IPS DF 19.7 (cell line): ENCODE results near the gene LIN28A.
"Not testable (repeated sequence)": the region's sequence is repeated elsewhere in the genome, so short reads cannot be mapped to it uniquely, and the experiment has no call there.

ENCODE experiments used
- DNase-seq: peaks from one replicate; pipeline ENCODE4 v3.0.0-alpha.2; 2013; ENCODE audit warnings: low read depth, low spot score

LIN28A gene, protein sequence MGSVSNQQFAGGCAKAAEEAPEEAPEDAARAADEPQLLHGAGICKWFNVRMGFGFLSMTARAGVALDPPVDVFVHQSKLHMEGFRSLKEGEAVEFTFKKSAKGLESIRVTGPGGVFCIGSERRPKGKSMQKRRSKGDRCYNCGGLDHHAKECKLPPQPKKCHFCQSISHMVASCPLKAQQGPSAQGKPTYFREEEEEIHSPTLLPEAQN

DNA sequence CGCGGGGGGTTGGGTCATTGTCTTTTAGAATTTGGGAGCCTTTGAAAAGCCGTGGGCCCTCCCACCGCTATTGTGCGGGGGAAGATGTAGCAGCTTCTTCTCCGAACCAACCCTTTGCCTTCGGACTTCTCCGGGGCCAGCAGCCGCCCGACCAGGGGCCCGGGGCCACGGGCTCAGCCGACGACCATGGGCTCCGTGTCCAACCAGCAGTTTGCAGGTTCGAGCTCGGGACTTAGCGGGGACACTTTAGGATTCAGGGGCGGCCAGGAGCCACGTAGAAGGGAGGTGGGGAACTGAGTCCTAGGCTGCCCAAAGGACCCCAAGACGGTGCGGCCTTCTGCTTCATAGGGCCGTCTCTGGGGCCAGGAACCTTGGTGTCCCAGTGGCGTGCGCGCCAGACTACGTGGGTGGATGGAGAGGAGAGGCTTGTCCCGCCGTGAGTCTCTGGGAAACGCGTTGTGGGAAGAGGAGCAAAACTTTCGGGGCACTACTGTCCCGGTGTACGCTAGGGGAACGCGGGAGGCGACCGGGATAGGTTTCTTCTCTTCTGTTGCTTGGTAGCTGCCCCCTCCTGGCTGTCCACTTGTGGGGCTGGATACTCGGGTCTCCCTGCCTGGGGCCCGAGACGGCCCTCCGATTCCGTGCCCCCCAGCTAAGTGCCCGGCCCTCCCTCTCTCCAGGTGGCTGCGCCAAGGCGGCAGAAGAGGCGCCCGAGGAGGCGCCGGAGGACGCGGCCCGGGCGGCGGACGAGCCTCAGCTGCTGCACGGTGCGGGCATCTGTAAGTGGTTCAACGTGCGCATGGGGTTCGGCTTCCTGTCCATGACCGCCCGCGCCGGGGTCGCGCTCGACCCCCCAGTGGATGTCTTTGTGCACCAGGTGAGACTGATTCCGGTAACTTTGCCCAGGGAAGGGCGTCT, at the start of gene LIN28A:
TSS of gene LIN28A (plus strand) at position 112 of the 918 bp plus-strand sequence. CDS start at position 187, 75 bp downstream.
- no peak for DNase-seq

DNA sequence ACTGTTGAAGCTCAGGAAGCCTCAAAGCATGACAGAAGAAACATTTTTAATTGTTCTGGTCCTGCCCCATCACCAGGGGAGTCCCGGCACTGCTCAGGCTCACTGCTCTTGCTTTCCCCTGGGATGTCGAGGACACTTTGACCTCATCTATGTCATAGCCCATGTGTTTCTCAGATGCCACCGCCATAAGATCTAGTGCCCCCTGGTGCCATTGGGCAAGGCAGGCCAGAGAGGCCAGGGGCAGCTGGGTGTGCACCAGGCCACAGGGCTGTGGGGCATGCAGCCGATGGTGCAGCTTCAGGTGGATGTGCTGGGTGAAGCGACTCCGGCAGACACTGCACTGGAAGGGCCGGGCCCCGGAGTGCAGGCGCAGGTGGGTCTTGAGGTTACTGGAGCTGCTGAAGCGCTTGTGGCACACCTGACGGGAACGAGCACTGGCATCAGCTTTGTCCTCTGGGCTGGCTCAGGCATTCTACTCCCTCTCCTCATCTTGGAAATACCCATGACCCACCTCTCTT, 49.0 kb upstream of the LIN28A start:
- DNase-seq = no peak

DNA sequence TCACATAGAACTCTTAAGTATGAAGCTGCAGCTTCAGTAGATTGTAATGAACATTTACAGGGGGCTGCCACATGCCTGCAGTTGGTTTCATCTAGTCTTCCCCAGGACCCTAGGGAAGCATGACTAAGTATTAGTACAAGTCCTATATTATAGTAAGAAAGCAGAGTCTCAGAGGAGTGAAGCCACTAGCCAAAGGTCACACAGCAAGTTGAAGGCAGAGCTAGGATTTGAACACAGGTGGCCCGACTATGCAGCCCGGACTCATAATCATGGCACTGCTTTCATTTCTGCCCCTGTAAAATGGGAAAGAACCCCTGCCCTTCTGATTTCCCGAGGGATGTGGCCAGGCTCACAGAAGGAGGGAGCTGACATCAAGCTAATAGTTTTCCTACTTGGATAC, 48.3 kb upstream of the LIN28A start:
- DNase-seq = no peak

DNA sequence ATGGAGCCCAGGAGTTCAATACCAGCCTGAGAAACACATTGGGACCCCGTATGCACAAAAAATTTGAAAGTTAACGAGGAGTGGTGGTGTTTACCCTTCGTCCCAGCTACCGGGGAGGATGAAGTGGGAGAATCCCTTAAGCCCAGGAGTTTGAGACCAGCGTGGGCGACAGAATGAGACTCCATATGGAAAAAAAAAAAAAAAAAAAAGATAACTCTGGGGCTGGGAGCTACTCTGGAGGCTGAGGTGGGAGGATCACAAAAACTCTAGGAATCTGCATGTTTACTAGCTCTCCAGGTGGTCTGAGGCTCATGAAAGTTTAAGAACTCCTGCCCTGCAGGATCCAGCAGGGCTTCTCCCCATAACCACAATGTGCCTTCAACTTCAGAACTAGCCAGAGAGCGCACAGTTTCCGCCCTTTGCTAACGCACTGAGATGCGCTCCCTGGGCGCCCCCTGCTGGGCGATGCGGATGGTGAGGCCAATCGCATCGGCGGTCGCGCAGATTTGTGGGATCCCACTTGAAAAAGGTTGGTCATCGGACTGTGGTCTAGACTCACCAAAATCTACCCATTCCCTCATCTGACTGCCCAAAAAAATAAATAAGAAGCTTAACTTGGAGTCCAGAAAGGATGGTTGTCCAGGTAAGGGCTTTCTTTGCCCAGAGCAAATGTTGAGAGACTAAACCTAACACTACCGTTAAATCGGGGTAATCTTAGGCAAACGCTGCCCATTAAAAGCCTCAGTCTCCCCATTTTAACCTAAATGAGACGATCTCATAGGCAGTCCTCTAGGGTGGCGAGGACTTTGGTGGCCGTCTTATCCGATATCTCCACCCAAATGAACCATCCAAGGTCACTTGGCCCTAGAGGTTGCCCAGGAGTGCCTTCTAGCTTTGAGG, 46.8 kb upstream of the LIN28A start:
- DNase-seq = peak; percentile 64

DNA sequence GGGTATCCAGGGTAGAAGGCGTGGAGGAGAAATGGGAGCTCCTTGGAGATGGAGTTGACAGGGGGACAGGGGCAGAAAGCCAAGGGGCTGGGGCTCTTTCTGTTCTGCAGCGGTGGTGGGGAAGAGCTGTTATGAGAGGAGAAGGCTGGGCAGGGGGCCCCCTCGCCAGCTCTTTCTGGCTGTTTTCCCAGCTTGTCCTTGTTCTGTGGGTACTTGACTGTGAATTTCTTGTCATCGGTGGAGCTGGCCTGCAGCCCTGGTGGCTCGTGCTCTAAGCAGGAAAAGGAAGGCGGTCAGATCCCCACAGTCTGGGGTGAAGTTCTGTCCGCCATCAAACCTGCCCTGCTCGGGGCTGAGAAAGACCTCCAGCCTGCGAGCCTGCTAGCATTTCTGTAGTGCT, 45.7 kb upstream of the LIN28A start:
- DNase-seq = no peak

GRCh38 chr1:26367441-26367840, 43.2 kb upstream of the LIN28A start:
- no peak for DNase-seq

GRCh38 chr1:26368006-26368405, 42.6 kb upstream of the LIN28A start:
- no peak for DNase-seq

DNA sequence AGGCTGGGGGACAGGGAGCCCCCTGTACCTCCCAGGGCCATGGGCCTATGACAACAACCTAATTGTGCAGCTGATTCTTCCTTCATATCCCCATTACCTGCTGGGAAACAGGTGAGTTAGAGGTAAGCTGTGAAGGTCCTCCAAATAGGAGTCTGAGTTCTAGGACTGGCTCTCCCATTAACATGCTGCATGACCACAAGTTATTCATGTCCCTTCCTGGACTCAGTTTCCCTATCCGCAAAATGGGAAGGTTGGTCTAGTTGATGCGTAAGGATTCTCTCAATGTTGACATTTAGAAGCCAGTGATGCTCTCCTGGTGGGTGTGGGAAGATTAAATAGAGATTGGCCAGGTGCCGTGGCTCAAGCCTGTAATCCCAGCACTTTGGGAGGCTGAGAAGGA, 42.1 kb upstream of the LIN28A start:
- DNase-seq = no peak

GRCh38 chr1:26370591-26371382, 39.8 kb upstream of the LIN28A start:
- DNase-seq = no peak

DNA sequence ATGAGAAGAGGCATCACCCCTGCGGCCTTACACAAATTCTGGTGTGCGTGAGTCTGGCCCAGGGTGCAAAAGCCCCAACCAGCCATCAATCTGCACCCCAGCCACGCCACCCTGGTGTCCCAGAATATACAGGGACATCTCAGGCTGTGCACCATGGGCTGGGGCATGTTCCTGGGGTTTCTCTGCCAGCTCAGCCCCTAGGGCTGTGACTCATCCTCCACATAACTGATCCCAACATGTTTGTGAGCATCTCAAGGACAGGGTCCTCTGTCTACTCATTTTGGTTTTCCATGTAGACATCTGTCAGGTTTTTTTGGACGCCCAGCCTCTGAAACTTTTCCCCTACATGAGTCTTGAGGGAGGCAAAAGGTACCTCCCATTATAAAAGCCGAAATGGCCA, 38.6 kb upstream of the LIN28A start:
- no peak for DNase-seq

- not testable (repeated sequence) for DNase-seq
These were observed 38.0 kb upstream of the LIN28A start, which contains the start of gene ZNF683 for GRCh38 chr1:26372611-26373010. Gene ZNF683 (minus strand): TSS chr1:26372750. CDS start chr1:26368571, 4,179 bp downstream.

DNA sequence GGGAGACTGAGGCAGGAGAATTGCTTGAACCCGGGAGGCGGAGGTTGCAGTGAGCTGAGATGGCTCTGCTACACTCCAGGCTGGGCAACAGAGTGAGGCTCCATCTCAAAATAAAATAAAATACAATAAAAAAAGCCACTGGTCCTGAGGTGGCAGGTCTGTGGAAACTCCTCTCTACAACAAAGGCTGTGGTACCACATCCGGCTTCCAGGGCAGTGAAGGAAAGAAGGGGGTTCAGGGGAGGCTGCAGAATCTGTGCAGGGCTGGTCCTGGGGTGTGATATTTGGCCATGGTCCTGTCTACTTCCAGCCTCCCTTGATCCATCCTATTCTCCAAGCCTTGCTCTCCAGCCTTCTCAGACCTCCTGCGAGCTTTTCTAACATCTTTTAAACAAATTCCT, 37.3 kb upstream of the LIN28A start:
- no peak for DNase-seq

DNA sequence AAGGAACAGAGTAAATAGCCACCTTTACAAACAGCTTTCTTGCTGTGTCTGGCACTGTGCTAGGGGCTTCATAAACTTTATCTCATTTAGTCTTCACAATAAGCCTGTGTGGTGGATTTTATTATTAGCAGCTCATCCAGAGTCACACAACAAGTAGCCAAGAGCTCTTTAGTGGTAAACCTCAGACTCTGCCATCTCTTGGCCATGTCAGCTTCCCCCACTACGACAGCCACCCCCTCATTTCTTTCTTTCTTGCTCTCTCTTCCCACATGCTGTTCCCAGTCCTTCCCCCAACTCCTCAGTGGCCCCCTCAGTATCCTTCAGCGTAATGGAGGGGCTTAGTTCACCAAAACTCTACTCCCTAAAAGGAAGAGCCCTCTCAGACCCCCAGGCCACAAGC, 36.8 kb upstream of the LIN28A start:
- DNase-seq = no peak

GRCh38 chr1:26374361-26374760, 36.3 kb upstream of the LIN28A start:
- DNase-seq = not testable (repeated sequence)

DNA sequence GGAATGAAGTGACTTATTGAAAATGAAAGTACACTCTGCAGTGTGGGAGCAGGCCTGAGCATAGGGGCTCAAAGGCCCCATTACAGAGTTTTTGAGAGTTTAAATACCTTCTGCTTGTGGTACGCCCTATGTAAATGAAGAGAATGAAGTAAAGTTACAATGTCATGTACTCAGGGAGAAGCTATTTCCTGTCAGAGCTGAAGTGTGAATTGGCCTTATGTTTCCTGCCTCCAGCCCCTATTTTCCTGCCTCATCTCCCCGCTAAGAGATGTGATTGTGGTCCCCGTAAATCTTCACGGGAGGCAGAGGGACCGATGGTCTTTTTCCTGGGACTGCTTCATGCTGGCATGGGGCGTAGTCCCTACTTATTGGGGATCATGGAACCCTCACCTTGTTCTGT, 35.5 kb upstream of the LIN28A start:
- DNase-seq = no peak

DNA sequence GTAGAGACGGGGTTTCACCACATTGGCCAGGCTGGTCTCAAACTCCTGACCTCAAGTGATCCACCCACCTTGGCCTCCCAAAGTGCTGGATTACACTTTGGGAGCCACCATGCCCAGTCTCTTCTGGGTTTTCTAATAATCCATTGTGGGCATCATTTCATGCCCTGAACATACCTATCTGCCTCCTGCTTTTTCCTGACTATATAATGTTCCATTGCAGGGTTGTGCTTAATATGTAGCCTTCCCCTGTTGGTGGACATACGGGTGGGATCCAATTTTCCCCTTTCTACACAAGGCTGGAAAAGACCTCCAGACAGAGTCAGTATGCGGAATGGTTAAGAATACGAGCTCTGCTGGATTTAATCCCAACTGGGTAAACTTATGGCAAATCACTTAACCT, 34.6 kb upstream of the LIN28A start:
- DNase-seq = no peak

GRCh38 chr1:26378088-26378878, 32.3 kb upstream of the LIN28A start:
- DNase-seq = no peak

DNA sequence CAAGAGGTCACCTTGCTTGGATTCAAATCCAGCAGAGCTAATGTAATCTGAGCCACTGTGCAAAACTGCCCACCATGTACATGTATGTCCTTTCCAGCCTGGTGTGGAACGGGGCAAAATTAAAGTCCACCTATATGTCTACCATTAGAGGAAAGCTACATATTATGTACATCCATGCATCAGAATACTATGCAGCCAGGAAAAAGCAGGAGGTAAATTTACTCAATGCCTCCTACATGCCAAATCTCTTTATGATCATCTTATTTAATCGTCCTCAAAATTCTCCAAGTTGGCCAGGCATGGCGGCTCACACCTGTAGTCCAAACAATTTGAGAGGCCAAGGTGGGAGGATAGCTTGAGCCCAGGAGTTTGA, 31.8 kb upstream of the LIN28A start:
- no peak for DNase-seq

DNA sequence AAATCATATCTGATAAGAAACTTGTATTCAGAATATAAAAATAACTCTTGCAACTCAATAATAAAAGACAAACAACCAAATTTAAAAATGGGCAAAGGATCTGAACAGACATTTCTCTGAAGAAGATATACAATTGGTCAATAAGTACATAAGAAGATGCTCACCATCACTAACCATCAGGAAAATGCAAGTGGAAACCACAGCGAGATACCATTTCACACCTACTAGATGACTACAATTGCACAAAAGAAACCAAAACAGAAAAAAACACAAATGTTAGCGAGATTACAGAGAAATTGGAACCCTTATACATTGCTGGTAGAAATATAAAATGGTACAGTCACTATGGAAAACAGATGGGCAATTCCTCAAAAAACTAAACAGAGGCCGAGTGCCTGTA, 26.5 kb upstream of the LIN28A start:
- DNase-seq = no peak

DNA sequence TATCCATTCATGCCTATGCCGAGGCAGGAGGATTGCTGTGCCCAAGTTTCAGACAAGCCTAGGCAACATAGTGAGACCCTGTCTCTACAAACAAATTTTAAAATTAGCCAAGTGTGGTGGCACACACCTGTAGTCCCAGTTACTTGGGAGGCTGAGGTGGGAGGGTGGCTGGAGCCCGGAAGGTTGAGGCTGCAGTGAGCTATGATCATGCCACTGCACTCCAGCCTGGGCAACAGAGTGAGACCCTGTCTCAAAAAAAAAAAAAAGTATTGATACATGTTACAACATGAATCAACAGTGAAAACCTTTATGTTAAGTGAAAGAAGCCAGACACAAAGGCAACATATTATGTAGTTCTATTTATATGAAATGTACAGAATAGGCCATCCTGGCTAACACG, 25.6 kb upstream of the LIN28A start:
- DNase-seq = not testable (repeated sequence)
